ENCODE results near the gene RHOT2.
A peak's percentile ranks its signal among the peaks of the same experiment; 100 is the strongest.

The RHOT2 gene

DNA sequence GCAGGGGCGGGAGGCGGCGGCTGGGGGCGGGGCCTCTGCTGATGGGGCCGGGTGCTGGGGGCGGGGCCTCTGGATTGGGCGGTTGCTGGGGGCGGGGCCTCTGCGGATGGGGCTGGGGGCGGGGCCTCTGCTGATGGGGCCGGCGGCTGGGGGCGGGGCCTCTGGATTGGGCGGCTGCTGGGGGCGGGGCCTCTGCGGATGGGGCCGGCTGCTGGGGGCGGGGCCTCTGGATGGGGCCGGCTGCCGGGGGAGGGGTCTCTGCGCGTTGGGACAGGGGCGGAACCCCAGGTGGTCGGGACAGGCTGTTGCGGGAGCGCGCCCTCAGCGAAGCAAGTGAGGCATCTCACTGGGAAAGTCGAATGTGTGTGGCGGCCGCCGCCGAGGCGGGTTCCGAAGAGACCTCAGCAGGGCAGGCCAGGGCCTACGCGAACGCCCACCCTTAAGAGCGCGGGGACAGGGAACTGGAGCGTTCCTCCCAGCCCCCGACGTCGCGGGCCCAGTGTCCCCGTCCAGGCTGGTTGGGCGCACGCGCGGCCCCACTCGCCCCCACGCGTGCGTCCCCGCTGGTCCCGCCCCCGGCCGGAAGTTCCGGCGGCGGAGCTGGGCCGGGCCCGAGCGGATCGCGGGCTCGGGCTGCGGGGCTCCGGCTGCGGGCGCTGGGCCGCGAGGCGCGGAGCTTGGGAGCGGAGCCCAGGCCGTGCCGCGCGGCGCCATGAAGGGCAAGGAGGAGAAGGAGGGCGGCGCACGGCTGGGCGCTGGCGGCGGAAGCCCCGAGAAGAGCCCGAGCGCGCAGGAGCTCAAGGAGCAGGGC, 12.1 kb downstream of the RHOT2 start, which contains the start of gene STUB1:
Gene STUB1 (plus strand): TSS at position 597 of the 811 bp plus-strand sequence. CDS start 116 bp downstream, at position 713.
- ChIA-PET CTCF (interaction anchor here (0.6 to 1.8 kb wide), 3 partner anchors 10 to 27 kb away, joined by 3 to 7 read pairs (median 4); partner anchors contain the start of gene WDR24), POLR2A (interaction anchor here (0.9 to 1.3 kb wide), 2 partner anchors 10 to 16 kb away, joined by 3 to 5 read pairs; partner anchors contain the start of gene WDR24)
- Histone ChIP-seq H3K27me3 (replicated peaks in 2 of 5; ENCODE audit: control insufficient read depth in 4 of 5, insufficient read depth in 5 of 5, low read length in 4 of 5) (peaks cover 0 to 27% (median 2%) of the 10 kb centered on the region in 5 experiments), H3K9me3 (ENCODE audit: control extremely low read depth in 1 of 5, control insufficient read depth in 4 of 5, insufficient read depth in 2 of 5, low read depth in 1 of 5, low read length in 4 of 5) (no peaks in the 10 kb centered on the region), H3K27ac (ENCODE audit: insufficient read depth in 1 of 2, low read depth in 1 of 2, low read length in 2 of 2, poor library complexity in 1 of 2, severe bottlenecking in 2 of 2) (peak within 1 kb of the TSS; percentile 61 to 79), H3K4me1 (ENCODE audit: control extremely low read depth in 1 of 4, control insufficient read depth in 4 of 4, insufficient read depth in 4 of 4, low read length in 3 of 4) (peaks cover 0 to 57% (median 50%) of the 10 kb centered on the region in 4 experiments), H3K36me3 (ENCODE audit: control insufficient read depth in 4 of 4, insufficient read depth in 4 of 4, low read length in 3 of 4) (peaks cover 0 to 20% (median 9%) of the 10 kb centered on the region in 4 experiments), H3K4me3 (ENCODE audit: control insufficient read depth in 1 of 7, extremely low read depth in 1 of 7, insufficient read depth in 4 of 7, low read depth in 2 of 7, low read length in 6 of 7) (peak within 1 kb of the TSS; percentile 59 to 86 (median 80))
- DNase-seq = peak; percentile 82 to 90 (median 87)
- 0% methylated on average over 56 of the region's 91 CpGs for WGBS (ENCODE audit: insufficient coverage)

DNA sequence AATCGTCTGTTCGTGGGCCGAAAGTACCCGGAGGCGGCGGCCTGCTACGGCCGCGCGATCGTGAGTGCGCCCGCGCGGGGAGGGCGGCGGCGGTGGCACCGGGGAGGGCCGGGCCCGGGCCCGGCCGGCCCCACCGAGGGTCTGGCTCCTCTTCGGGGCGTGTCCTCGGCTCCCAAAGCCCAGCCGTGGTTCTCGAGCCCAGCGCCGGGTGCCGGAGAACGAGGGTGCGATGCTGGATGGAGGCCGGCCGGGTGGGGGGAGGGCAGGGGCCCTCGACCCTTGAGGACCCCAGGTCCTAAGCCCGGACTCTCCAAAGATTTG, 12.7 kb downstream of the RHOT2 start:
- WGBS (ENCODE audit: insufficient coverage) = 0% methylated on average over 23 of the region's 38 CpGs
- Histone ChIP-seq H3K36me3 (ENCODE audit: control insufficient read depth in 4 of 4, insufficient read depth in 4 of 4, low read length in 3 of 4) (peaks cover 0 to 26% (median 9%) of the 10 kb centered on the region in 4 experiments), H3K9me3 (ENCODE audit: control extremely low read depth in 1 of 5, control insufficient read depth in 4 of 5, insufficient read depth in 2 of 5, low read depth in 1 of 5, low read length in 4 of 5) (no peaks in the 10 kb centered on the region), H3K4me3 (ENCODE audit: control insufficient read depth in 1 of 7, extremely low read depth in 1 of 7, insufficient read depth in 4 of 7, low read depth in 2 of 7, low read length in 6 of 7) (peak overlapping the region; percentile 59 to 86 (median 80)), H3K4me1 (ENCODE audit: control extremely low read depth in 1 of 4, control insufficient read depth in 4 of 4, insufficient read depth in 4 of 4, low read length in 3 of 4) (peaks cover 0 to 57% (median 49%) of the 10 kb centered on the region in 4 experiments), H3K27me3 (replicated peaks in 2 of 5; ENCODE audit: control insufficient read depth in 4 of 5, insufficient read depth in 5 of 5, low read length in 4 of 5) (peaks cover 0 to 23% (median 2%) of the 10 kb centered on the region in 5 experiments), H3K27ac (ENCODE audit: insufficient read depth in 1 of 2, low read depth in 1 of 2, low read length in 2 of 2, poor library complexity in 1 of 2, severe bottlenecking in 2 of 2) (peak overlapping the region; percentile 61 to 79)
- DNase-seq = no peak
- ChIA-PET POLR2A (interaction anchor here (0.9 to 1.3 kb wide), 2 partner anchors 10 to 15 kb away, joined by 3 to 5 read pairs; partner anchors contain the start of gene WDR24), CTCF (interaction anchor here (1.5 to 1.8 kb wide), 3 partner anchors 9 to 44 kb away, joined by 4 to 7 read pairs (median 4); partner anchors contain the start of genes METTL26 and WDR24)

DNA sequence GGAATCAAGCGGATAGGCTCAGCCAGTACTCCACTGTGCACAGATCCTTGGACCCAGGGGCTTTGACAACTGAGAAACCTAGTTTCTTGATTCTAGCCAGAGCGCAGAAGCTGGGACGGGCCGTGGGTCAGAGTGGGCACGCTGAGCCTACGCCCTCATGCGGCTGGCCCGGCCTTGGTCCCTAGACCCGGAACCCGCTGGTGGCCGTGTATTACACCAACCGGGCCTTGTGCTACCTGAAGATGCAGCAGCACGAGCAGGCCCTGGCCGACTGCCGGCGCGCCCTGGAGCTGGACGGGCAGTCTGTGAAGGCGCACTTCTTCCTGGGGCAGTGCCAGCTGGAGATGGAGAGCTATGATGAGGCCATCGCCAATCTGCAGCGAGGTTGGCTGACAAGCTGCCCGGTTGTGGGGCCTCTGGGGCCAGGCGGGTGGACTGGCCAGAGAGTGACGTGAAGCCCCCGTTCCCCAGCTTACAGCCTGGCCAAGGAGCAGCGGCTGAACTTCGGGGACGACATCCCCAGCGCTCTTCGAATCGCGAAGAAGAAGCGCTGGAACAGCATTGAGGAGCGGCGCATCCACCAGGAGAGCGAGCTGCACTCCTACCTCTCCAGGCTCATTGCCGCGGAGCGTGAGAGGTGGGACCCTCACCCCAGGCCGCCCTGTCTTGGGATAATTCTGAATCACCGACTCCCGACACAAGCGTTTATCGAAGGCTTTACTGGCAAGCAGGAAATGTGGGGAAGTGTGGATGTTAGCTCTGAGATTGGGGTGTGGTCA, 13.2 kb downstream of the RHOT2 start:
- CTCF ChIA-PET = interaction anchor here (1.4 to 1.8 kb wide), 5 partner anchors 9 to 45 kb away, joined by 4 to 8 read pairs (median 5); partner anchors contain the start of genes METTL26, RHOT2 and WDR24
- DNase-seq = peak in 1 of 3 donors; percentile 42

DNA sequence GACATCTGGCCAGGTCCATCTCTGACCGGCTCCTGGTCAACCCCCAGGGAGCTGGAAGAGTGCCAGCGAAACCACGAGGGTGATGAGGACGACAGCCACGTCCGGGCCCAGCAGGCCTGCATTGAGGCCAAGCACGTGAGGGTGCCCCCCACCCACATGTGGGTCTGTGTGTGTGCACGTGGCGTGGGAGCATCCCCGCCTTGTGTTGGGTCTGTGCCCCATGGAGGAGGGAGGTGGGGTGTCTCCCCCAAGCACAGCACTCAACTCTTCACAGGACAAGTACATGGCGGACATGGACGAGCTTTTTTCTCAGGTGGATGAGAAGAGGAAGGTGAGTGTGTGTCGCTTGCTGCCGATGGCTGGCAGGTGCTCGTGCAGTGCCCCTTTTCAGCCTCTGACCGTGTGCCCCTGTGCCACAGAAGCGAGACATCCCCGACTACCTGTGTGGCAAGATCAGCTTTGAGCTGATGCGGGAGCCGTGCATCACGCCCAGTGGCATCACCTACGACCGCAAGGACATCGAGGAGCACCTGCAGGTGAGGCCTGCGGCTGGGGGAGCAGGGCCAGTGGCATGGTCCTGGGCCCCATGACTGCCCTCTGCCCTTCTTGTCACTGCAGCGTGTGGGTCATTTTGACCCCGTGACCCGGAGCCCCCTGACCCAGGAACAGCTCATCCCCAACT, 14.0 kb downstream of the RHOT2 start:
- Histone ChIP-seq H3K27ac (ENCODE audit: insufficient read depth in 1 of 2, low read depth in 1 of 2, low read length in 2 of 2, poor library complexity in 1 of 2, severe bottlenecking in 2 of 2) (no peak overlapping the region), H3K9me3 (ENCODE audit: control extremely low read depth in 1 of 5, control insufficient read depth in 4 of 5, insufficient read depth in 2 of 5, low read depth in 1 of 5, low read length in 4 of 5) (no peaks in the 10 kb centered on the region), H3K4me1 (ENCODE audit: control extremely low read depth in 1 of 4, control insufficient read depth in 4 of 4, insufficient read depth in 4 of 4, low read length in 3 of 4) (peaks cover 0 to 56% (median 53%) of the 10 kb centered on the region in 4 experiments), H3K27me3 (replicated peaks in 2 of 5; ENCODE audit: control insufficient read depth in 4 of 5, insufficient read depth in 5 of 5, low read length in 4 of 5) (peaks cover 0 to 10% (median 0%) of the 10 kb centered on the region in 5 experiments), H3K36me3 (ENCODE audit: control insufficient read depth in 4 of 4, insufficient read depth in 4 of 4, low read length in 3 of 4) (peaks cover 0 to 38% (median 14%) of the 10 kb centered on the region in 4 experiments), H3K4me3 (ENCODE audit: control insufficient read depth in 1 of 7, extremely low read depth in 1 of 7, insufficient read depth in 4 of 7, low read depth in 2 of 7, low read length in 6 of 7) (peak overlapping the region in 3 of 7 experiments; percentile 82 to 86 (median 84))
- POLR2A ChIA-PET = no interaction called here
- CTCF ChIA-PET = interaction anchor here (1.4 to 1.8 kb wide), 4 partner anchors 8 to 46 kb away, joined by 4 to 8 read pairs (median 6); partner anchors contain the start of genes METTL26, RHOT2 and WDR24
- no peak for DNase-seq
- 81% methylated on average over 26 of the region's 28 CpGs for WGBS (ENCODE audit: insufficient coverage)

More for the DNA sequence above, 13.2 kb downstream of the RHOT2 start:
- peaks cover 0 to 30% (median 11%) of the 10 kb centered on the region in 4 experiments for H3K36me3 ChIP-seq (ENCODE audit: control insufficient read depth in 4 of 4, insufficient read depth in 4 of 4, low read length in 3 of 4)
- peaks cover 0 to 17% (median 1%) of the 10 kb centered on the region in 5 experiments for H3K27me3 ChIP-seq (replicated peaks in 2 of 5; ENCODE audit: control insufficient read depth in 4 of 5, insufficient read depth in 5 of 5, low read length in 4 of 5)
- H3K4me1 ChIP-seq (ENCODE audit: control extremely low read depth in 1 of 4, control insufficient read depth in 4 of 4, insufficient read depth in 4 of 4, low read length in 3 of 4) = peaks cover 0 to 56% (median 51%) of the 10 kb centered on the region in 4 experiments
- H3K4me3 ChIP-seq (ENCODE audit: control insufficient read depth in 1 of 7, extremely low read depth in 1 of 7, insufficient read depth in 4 of 7, low read depth in 2 of 7, low read length in 6 of 7) = peak overlapping the region; percentile 59 to 86 (median 80)
- POLR2A ChIA-PET = interaction anchor here (0.9 to 1.3 kb wide), 2 partner anchors 9 to 14 kb away, joined by 3 to 5 read pairs; partner anchors contain the start of gene WDR24
- WGBS (ENCODE audit: insufficient coverage) = 54% methylated on average over 40 of the region's 44 CpGs
- H3K9me3 ChIP-seq (ENCODE audit: control extremely low read depth in 1 of 5, control insufficient read depth in 4 of 5, insufficient read depth in 2 of 5, low read depth in 1 of 5, low read length in 4 of 5) = no peaks in the 10 kb centered on the region
- H3K27ac ChIP-seq (ENCODE audit: insufficient read depth in 1 of 2, low read depth in 1 of 2, low read length in 2 of 2, poor library complexity in 1 of 2, severe bottlenecking in 2 of 2) = peak overlapping the region; percentile 61 to 79

DNA sequence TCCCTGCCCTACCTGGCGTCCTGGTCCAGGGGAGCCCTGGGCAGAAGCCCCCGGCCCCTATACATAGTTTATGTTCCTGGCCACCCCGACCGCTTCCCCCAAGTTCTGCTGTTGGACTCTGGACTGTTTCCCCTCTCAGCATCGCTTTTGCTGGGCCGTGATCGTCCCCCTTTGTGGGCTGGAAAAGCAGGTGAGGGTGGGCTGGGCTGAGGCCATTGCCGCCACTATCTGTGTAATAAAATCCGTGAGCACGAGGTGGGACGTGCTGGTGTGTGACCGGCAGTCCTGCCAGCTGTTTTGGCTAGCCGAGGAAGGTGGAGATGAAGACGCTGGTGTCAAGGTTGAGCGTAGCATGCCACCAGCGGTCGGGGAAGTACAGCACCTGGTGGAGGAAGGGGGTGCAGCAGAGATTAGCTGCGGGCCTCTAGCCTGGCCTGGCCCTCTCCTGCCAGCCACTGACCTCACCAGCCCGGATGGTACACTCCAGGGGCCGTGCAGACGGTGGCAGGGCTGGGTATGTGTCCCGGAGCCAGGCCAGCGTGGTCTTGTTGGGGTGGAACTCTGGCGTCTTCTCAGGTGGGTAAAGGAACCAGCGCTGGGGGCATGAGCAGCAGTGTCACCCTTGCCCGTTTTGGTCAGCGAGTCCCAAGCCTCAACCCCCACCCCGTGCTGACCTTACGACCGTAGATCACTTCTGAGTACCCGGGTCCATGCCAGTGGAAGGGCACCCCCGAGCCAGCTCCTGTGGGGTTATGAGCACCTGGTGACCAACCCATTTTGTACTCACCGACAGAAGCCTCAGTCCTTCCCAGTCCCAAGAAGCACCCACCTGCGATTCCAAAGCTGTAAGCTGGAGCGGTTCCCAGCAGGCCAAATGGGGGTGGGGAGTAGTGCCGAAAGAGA, 14.8 kb downstream of the RHOT2 start:
- Histone ChIP-seq H3K36me3 (ENCODE audit: control insufficient read depth in 4 of 4, insufficient read depth in 4 of 4, low read length in 3 of 4) (peaks cover 0 to 46% (median 21%) of the 10 kb centered on the region in 4 experiments), H3K4me3 (ENCODE audit: control insufficient read depth in 1 of 7, extremely low read depth in 1 of 7, insufficient read depth in 4 of 7, low read depth in 2 of 7, low read length in 6 of 7) (peak overlapping the region in 3 of 7 experiments; percentile 13 to 81 (median 76)), H3K27ac (ENCODE audit: insufficient read depth in 1 of 2, low read depth in 1 of 2, low read length in 2 of 2, poor library complexity in 1 of 2, severe bottlenecking in 2 of 2) (peak overlapping the region in 1 of 2 experiments; percentile 64), H3K27me3 (replicated peaks in 2 of 5; ENCODE audit: control insufficient read depth in 4 of 5, insufficient read depth in 5 of 5, low read length in 4 of 5) (peaks cover 0 to 1% (median 0%) of the 10 kb centered on the region in 5 experiments), H3K9me3 (ENCODE audit: control extremely low read depth in 1 of 5, control insufficient read depth in 4 of 5, insufficient read depth in 2 of 5, low read depth in 1 of 5, low read length in 4 of 5) (no peaks in the 10 kb centered on the region), H3K4me1 (ENCODE audit: control extremely low read depth in 1 of 4, control insufficient read depth in 4 of 4, insufficient read depth in 4 of 4, low read length in 3 of 4) (peaks cover 0 to 56% (median 53%) of the 10 kb centered on the region in 4 experiments)
- WGBS (ENCODE audit: insufficient coverage) = 94% methylated on average over 31 of the region's 36 CpGs
- CTCF ChIA-PET = interaction anchor here (1.4 to 1.6 kb wide), 2 partner anchors 15 to 21 kb away, joined by 5 to 8 read pairs; partner anchors contain the start of gene RHOT2
- DNase-seq = no peak
- POLR2A ChIA-PET = no interaction called here
